Astrocyte (in vitro differentiated cells and primary cell): ENCODE measurements around the gene SUFU. TPM values are rescaled to one million over a fixed set of nuclear protein-coding genes. Genes with fewer than 3 reads are reported as not detected.

Experiments used
- DNase-seq: peaks from one replicate; pipeline ENCODE4 v3.0.0-alpha.2; 2010; ENCODE audit warnings: low read depth
- FAIRE-seq: peaks from 2 replicates; lab custom pipeline; 2011; peaks lifted over from hg19 to GRCh38; lab: Jason Lieb, UNC
- H2AFZ ChIP-seq: 2 replicates; pipeline ENCODE4 v1.6.0; 2012; ENCODE audit warnings: low read depth, low read length, inconsistent platforms
- H3K27ac ChIP-seq: 2 replicates; pipeline ENCODE4 v1.5.1; 2011; ENCODE audit warnings: low read depth, low read length, inconsistent platforms
- H3K27me3 ChIP-seq: 2 replicates; pipeline ENCODE4 v1.6.0; 2011; ENCODE audit warnings: low read length, inconsistent platforms; ENCODE audit not compliant: insufficient read depth
- H3K36me3 ChIP-seq: 2 replicates; pipeline ENCODE4 v1.5.1; 2011; ENCODE audit warnings: low read length, inconsistent platforms; ENCODE audit not compliant: insufficient read depth
- H3K4me1 ChIP-seq: 2 replicates; pipeline ENCODE4 v1.5.1; 2011; ENCODE audit warnings: low read length, inconsistent platforms; ENCODE audit not compliant: insufficient read depth
- H3K4me2 ChIP-seq: 2 replicates; pipeline ENCODE4 v1.6.0; 2012; ENCODE audit warnings: low read length, inconsistent platforms
- H3K4me3 ChIP-seq: 2 replicates; pipeline ENCODE4 v1.5.1; 2011; ENCODE audit warnings: low read depth, mild to moderate bottlenecking, low read length, inconsistent platforms; ENCODE audit not compliant: insufficient read depth
- H3K79me2 ChIP-seq: 2 replicates; pipeline ENCODE4 v1.6.0; 2012; ENCODE audit warnings: mild to moderate bottlenecking, low read length, inconsistent platforms; ENCODE audit not compliant: insufficient read depth
- H3K9ac ChIP-seq: 2 replicates; pipeline ENCODE4 v1.6.0; 2012; ENCODE audit warnings: mild to moderate bottlenecking, low read length, inconsistent platforms
- H3K9me3 ChIP-seq: 2 replicates; pipeline ENCODE4 v1.5.1; 2012; ENCODE audit warnings: low read depth, mild to moderate bottlenecking, low read length, inconsistent platforms; ENCODE audit not compliant: insufficient read depth
- H4K20me1 ChIP-seq: 2 replicates; pipeline ENCODE4 v1.6.0; 2012; ENCODE audit warnings: low read length, inconsistent platforms; ENCODE audit not compliant: insufficient read depth
- H3K27ac Mint-ChIP-seq: one replicate; pipeline ENCODE4 v1.8.0; 2021; ENCODE audit warnings: mild to moderate bottlenecking, mixed read lengths; ENCODE audit not compliant: unreplicated experiment
- H3K27me3 Mint-ChIP-seq: one replicate; pipeline ENCODE4 v1.8.0; 2021; ENCODE audit warnings: low read depth, mixed read lengths; ENCODE audit not compliant: unreplicated experiment
- H3K36me3 Mint-ChIP-seq: one replicate; pipeline ENCODE4 v1.8.0; 2021; ENCODE audit warnings: low read depth, mixed read lengths; ENCODE audit not compliant: unreplicated experiment
- H3K4me1 Mint-ChIP-seq: one replicate; pipeline ENCODE4 v1.8.0; 2021; ENCODE audit warnings: low read depth, mixed read lengths; ENCODE audit not compliant: unreplicated experiment
- H3K4me3 Mint-ChIP-seq: one replicate; pipeline ENCODE4 v1.8.0; 2021; ENCODE audit warnings: mild to moderate bottlenecking, moderate library complexity, mixed read lengths; ENCODE audit not compliant: unreplicated experiment
- H3K9me3 Mint-ChIP-seq: one replicate; pipeline ENCODE4 v1.8.0; 2021; ENCODE audit warnings: mild to moderate bottlenecking, mixed read lengths; ENCODE audit not compliant: unreplicated experiment
- CTCF ChIP-seq: IDR thresholded peaks from 2 replicates; pipeline ENCODE4 v1.5.1; 2011; ENCODE audit warnings: low read depth, mild to moderate bottlenecking, inconsistent platforms, low read length, moderate library complexity; ENCODE audit not compliant: insufficient read depth
- EZH2 ChIP-seq: IDR thresholded peaks from 2 replicates; pipeline ENCODE4 v1.6.1; 2012; ENCODE audit warnings: mild to moderate bottlenecking, low read length, inconsistent platforms; ENCODE audit not compliant: insufficient read depth
- total RNA-seq: library from RNA; stranded (reverse); gene quantifications from 2 replicates; pipeline ENCODE4 v1.2.1, GENCODE V29; 2021

SUFU gene
- total RNA-seq, 1 donor from 2014 or later = 25.8 TPM

GRCh38 chr10:102552533-102552932, 48.8 kb downstream of the SUFU start:
- H3K36me3 Mint-ChIP-seq = peaks cover 24% of the 10 kb centered on the region
- FAIRE-seq (no peak), DNase-seq (no peak)
- peaks cover 11% of the 10 kb centered on the region for H3K4me1 Mint-ChIP-seq
- Histone ChIP-seq H3K9me3 (no peaks in the 10 kb centered on the region), H3K9ac (no peak overlapping the region), H3K36me3 (no peaks in the 10 kb centered on the region), H3K4me3 (no peak overlapping the region), H3K4me1 (peaks cover 14% of the 10 kb centered on the region), H3K4me2 (no peak overlapping the region), H4K20me1 (peaks cover 12% of the 10 kb centered on the region), H3K27ac (no peak overlapping the region), H2AFZ (no peak overlapping the region), H3K27me3 (no peaks in the 10 kb centered on the region), H3K79me2 (no peaks in the 10 kb centered on the region)
- H3K9me3 Mint-ChIP-seq = peaks cover 2% of the 10 kb centered on the region
- no peaks in the 10 kb centered on the region for H3K27me3 Mint-ChIP-seq
- H3K4me3 Mint-ChIP-seq = no peak overlapping the region
- H3K27ac Mint-ChIP-seq = no peak overlapping the region
- no peak for TF ChIP-seq CTCF
- TF ChIP-seq EZH2 = no peak

- no peak overlapping the region for H3K27ac ChIP-seq
- no peak overlapping the region for H3K4me2 ChIP-seq
- FAIRE-seq (no peak), DNase-seq (no peak)
- Mint-ChIP-seq H3K27me3 (no peaks in the 10 kb centered on the region), H3K9me3 (peaks cover 2% of the 10 kb centered on the region), H3K27ac (no peak overlapping the region), H3K4me1 (peaks cover 11% of the 10 kb centered on the region), H3K36me3 (peaks cover 28% of the 10 kb centered on the region), H3K4me3 (no peak overlapping the region)
- H3K36me3 ChIP-seq = no peaks in the 10 kb centered on the region
- no peak for TF ChIP-seq EZH2
- no peak for TF ChIP-seq CTCF
- H3K27me3 ChIP-seq = no peaks in the 10 kb centered on the region
- no peak overlapping the region for H2AFZ ChIP-seq
- no peaks in the 10 kb centered on the region for H3K9me3 ChIP-seq
- peaks cover 8% of the 10 kb centered on the region for H4K20me1 ChIP-seq
- H3K4me3 ChIP-seq = no peak overlapping the region
- peaks cover 4% of the 10 kb centered on the region for H3K79me2 ChIP-seq
- peaks cover 14% of the 10 kb centered on the region for H3K4me1 ChIP-seq
- H3K9ac ChIP-seq = no peak overlapping the region
These were observed 50.0 kb downstream of the SUFU start for GRCh38 chr10:102553771-102554170.

- Mint-ChIP-seq H3K27me3 (no peaks in the 10 kb centered on the region), H3K9me3 (peaks cover 2% of the 10 kb centered on the region), H3K4me3 (no peak overlapping the region), H3K27ac (no peak overlapping the region), H3K4me1 (peaks cover 12% of the 10 kb centered on the region), H3K36me3 (peaks cover 28% of the 10 kb centered on the region)
- no peak overlapping the region for H3K9ac ChIP-seq
- TF ChIP-seq CTCF (no peak), EZH2 (no peak)
- no peak overlapping the region for H3K27ac ChIP-seq
- H3K9me3 ChIP-seq = no peaks in the 10 kb centered on the region
- H3K4me1 ChIP-seq = peaks cover 14% of the 10 kb centered on the region
- DNase-seq (no peak), FAIRE-seq (no peak)
- H3K36me3 ChIP-seq = no peaks in the 10 kb centered on the region
- no peak overlapping the region for H3K4me3 ChIP-seq
- peaks cover 6% of the 10 kb centered on the region for H3K79me2 ChIP-seq
- no peak overlapping the region for H3K4me2 ChIP-seq
- no peaks in the 10 kb centered on the region for H3K27me3 ChIP-seq
- H2AFZ ChIP-seq = no peak overlapping the region
- peaks cover 4% of the 10 kb centered on the region for H4K20me1 ChIP-seq
These were observed 50.8 kb downstream of the SUFU start for GRCh38 chr10:102554531-102554930.
